ENCODE measurements around the gene CAMK4.

DNA sequence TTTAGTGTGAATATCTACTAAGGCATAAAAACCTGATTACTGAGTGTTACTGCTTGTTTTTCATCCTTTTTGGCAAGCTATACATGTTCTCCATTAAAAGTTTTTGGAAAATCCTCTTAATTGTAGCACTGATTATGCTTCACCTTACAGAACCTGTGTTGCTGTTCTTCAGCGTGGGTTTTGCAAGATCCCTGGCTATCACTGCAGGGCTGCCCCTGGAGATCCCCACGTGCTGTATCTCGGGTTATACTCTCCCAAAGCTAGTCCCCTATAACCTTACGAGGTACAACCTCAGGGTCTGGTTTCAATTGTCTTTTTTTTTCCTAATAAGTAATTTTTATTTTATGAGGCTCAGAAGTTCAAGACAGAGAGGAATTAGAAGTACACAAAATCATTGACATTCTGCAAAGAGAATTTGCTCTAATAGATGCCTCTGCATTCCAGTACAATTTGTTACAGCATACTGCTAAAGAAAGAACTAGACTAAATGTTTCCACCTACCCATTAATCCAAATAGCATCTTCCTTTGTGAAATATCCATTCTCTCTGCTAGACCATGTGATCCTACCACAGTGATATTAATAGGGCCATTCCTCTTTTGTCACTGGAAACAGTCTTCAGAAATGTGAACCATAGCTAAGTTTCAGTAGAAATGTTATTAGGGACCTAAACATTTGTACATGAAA is 25.8 kb upstream of the CAMK4 start:
- TF ChIP-seq, protein P1, sequence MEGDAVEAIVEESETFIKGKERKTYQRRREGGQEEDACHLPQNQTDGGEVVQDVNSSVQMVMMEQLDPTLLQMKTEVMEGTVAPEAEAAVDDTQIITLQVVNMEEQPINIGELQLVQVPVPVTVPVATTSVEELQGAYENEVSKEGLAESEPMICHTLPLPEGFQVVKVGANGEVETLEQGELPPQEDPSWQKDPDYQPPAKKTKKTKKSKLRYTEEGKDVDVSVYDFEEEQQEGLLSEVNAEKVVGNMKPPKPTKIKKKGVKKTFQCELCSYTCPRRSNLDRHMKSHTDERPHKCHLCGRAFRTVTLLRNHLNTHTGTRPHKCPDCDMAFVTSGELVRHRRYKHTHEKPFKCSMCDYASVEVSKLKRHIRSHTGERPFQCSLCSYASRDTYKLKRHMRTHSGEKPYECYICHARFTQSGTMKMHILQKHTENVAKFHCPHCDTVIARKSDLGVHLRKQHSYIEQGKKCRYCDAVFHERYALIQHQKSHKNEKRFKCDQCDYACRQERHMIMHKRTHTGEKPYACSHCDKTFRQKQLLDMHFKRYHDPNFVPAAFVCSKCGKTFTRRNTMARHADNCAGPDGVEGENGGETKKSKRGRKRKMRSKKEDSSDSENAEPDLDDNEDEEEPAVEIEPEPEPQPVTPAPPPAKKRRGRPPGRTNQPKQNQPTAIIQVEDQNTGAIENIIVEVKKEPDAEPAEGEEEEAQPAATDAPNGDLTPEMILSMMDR (IDR thresholded peaks at IDR 0.05; ENCODE audit: low read depth, low read length): no peak
- no peak for TF ChIP-seq EZH2phosphoT487 (IDR thresholded peaks at IDR 0.05; ENCODE audit: low read depth)

Data from OCI-LY3 (cell line).